Limb (tissue), 2 donors: ENCODE measurements around the gene SLC4A2.

Source experiments
- DNase-seq, 2 donors: peaks; one replicate each; pipeline ENCODE4 v3.0.0-alpha.2; 2016; ENCODE audit errors: extremely low spot score in 2 of 2

Gene SLC4A2

DNA sequence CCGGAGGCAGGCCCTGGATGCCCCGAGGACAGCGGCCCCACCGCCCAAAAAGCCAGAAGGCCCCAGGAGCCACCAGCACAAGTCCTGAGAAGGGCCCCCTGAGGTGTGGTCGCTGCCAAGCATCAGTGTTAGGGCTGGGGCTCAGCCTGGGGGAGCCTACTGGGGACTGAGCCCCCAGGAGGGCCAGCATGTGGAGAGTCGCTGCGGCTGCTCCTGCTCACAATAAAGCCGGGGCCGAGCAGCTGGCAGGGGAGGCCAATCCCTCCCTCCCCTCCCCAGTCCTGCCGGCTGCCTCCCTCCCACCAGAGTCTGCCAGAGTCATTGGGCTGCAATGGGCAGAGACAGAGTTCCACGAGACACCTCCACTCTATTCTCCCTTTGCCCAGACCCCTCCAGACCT lies 14.1 kb upstream of the SLC4A2 start:
- DNase-seq, result no peak

- no peak for DNase-seq
Observed at GRCh38 chr7:151045967-151046366, 13.4 kb upstream of the SLC4A2 start.

DNA sequence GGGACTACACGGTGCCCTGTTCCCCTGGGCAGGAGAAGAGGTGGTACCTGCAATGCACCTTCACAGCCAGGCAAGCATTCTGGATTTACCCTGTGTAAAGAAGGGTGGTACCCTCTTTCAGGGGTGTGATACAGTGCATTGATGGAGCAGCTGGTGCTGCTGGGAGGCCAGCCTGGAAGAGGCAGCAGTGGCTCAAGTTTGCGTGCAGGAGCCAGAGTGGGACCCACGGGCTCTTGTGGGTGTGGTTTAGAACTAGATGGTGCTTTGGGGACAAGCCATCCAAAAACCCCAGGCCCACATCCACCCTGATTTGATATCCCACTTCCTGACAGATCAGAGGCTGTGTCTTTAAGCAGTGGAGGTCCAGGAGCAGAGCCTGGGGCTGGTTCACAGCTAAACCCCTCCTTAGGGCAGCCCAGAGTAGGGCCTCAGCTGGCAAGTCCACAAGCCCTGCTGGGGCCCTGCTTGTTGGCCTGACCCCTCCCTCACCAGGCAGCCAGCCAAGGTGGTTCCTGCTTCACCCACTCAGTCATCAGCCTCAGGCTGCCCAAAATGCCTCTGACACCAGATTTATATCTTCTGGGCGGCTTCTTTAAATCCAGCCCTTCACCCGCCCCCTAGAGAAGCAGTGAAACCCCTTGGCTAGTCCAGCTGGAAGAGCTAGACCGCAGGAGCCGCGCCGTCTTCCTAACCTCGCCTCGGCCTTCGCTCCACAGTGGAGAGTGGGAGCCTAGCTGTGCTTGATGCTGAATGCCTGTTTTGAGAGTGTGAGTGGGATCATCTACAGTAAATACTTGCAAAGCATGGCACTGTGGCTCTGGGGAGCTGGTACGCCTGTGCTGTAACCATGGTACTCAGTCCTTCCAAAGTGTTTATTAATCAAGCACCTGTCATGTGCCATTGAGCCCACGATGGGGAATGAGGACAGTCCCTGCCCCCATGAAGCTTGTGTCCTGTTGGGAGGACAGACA lies 12.5 kb upstream of the SLC4A2 start:
- peak in 1 of 2 donors; percentile 76 for DNase-seq

- DNase-seq, result no peak
Observed at GRCh38 chr7:151047976-151048815, 11.2 kb upstream of the SLC4A2 start, which contains the start of gene ASIC3. ASIC3 (plus strand) TSS chr7:151048531; CDS start chr7:151048886, 355 bp downstream.

DNA sequence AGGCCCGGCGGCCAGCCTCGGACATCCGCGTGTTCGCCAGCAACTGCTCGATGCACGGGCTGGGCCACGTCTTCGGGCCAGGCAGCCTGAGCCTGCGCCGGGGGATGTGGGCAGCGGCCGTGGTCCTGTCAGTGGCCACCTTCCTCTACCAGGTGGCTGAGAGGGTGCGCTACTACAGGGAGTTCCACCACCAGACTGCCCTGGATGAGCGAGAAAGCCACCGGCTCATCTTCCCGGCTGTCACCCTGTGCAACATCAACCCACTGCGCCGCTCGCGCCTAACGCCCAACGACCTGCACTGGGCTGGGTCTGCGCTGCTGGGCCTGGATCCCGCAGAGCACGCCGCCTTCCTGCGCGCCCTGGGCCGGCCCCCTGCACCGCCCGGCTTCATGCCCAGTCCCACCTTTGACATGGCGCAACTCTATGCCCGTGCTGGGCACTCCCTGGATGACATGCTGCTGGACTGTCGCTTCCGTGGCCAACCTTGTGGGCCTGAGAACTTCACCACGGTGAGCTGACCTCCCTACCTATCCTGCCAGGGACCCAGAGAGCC lies 10.4 kb upstream of the SLC4A2 start:
- no peak for DNase-seq

GRCh38 chr7:151051108-151051507 lies 8.3 kb upstream of the SLC4A2 start:
- peak in 1 of 2 donors; percentile 85 for DNase-seq

DNA sequence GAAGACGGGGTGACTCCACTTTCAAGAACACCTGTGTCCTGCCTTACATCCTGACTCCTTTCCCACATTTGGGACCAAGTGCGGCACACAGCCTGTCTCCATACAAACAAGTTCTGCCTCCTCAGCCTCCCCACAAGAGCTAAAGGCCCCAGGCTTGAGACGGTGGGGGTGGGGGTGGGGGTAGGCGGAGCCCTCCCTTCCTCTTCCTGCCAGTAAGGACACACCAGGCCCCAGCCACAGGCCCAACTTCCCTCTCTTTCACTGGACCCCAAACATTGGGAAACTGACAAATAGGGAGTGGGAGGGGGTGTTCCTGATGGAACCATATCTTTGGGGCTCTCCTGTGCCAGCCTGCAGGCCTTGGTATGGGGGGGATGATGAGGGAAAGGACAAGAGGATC lies 6.3 kb upstream of the SLC4A2 start:
- DNase-seq, result no peak

DNA sequence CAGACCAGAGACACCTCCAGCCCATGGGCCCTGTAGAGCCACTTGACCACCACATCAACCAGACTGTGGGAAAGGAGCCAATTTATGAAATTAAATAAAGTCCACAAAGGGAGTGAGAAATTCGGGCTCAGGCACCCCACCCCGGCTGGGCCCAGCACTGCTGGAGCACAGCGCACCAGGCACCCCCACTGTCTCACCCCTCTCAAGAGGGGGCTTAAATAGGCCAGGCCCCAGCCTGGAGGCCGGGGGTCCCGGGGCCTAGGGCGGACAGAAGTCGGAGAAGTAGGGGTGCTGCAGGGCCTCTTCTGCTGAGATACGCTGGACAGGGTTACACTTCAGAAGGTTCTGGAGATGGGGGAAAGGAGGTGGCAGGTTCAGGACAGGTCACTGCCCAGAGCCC lies 5.6 kb upstream of the SLC4A2 start:
- DNase-seq, result no peak

DNA sequence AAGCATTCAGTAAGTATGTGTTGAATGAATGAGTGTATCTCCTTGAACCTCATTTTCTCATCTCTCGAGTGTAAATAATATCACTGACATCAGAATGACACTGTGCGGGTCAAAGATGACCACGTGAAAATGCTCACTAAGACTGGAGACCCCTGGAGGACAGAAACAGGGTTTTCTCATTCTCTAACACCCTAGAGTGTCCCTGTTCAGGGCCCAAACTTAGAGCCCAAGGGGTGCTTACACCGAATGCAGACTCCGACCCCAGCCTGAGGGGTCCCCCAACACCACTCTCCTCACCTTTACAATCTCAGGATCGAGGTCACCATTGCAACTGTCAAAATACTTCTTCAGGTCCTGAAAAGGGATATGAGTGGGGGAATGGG lies 3.1 kb upstream of the SLC4A2 start:
- no peak for DNase-seq

- no peak for DNase-seq
Observed at GRCh38 chr7:151056666-151057505, 2.5 kb upstream of the SLC4A2 start.

GRCh38 chr7:151057506-151057988 lies 1.8 kb upstream of the SLC4A2 start, which contains the start of gene CDK5:
CDK5 (minus strand) TSS chr7:151057897; CDS start chr7:151057848, 49 bp downstream.
- peak in 1 of 2 donors; percentile 49 for DNase-seq

GRCh38 chr7:151057989-151058780 lies 1.2 kb upstream of the SLC4A2 start:
- peak; percentile 97 to 99 for DNase-seq

DNA sequence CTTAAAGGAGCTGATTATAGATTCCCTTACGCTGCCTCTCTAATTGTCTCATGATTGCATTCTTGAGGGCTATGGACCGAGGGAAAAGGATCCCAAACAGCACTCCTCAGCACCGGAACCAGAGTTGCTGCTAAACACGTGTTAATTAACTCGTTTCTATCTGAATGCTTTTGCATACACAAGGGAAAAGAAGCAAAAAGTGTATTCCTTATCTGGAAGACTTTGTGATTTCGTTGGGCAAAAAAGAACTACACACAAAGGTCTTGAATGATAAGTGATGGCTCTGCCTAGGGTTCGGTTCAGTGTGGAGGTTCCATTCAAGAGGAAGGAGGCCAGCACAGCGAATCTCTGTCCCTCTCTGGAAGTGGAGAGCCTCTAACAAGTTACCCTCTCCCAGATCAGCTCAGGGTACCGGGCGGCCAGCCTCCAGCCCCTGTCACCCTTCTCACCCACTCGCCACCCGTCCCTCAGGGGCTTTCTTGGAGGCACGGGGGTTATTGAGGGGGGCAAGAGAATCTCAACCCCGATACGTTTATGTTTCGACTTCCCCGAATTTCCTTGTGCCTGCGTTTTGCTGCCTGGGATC lies 515 bp upstream of the SLC4A2 start:
- DNase-seq, result no peak

DNA sequence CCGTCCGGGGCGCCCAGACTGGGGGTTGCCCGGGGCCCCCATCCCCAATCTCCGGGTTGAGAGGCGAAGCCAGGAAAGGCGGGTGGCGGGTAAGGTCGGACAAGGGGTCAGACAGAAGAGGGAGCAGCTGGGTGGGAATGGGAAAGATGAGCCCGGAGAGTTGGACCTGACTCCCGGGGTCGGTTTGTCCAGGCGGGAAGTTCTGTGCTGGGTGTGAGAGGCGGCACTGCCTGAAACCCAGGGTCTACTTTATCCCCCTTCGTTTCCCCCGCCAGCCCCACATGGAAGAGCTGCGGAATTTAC lies 675 bp downstream of the SLC4A2 start:
- no peak for DNase-seq

DNA sequence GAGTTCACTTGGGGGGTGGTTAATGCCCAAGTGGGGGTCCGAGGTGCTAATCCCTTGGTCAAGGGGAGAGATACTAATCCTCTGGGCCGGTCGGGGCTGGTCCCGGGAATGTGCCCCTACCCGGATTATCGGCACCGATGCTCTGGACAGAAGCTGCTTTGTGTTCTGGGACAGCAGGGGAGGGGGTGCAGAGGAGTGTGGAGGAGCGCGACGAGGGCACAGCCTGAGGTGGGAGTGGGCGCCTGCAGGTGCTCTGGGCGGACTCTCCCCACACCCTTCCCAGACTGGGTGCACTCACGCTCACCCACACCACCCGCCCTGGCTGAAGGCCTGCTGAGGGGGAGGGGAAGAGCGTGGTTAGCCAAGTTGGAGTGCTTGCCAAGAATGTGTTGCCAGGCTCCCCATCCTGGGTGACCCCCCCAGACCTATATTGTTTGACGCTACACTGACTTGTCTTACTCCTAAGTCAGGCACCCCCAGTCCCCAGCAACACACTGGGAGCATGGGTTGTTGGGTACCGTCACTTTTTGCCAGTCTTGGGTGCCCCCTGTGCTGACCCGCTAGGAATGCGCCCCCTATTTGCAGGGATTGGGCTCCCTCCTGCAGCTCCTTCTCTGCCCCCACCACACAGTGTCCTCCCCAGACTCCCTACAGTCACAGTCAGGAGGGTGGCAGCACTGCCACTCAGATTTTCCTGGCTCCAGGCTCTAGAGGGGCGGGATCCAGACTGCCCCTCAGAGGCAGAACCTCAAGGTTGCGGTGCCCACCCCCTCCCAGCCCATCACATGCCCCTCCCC lies 1.2 kb downstream of the SLC4A2 start:
- DNase-seq, result no peak

- DNase-seq, result no peak
Observed at GRCh38 chr7:151061213-151062110, 2.1 kb downstream of the SLC4A2 start.

GRCh38 chr7:151062111-151062398 lies 2.7 kb downstream of the SLC4A2 start:
- no peak for DNase-seq
